IMR-90 (cell line): ENCODE data around the gene SSTR4. TPM values are rescaled to one million over a fixed set of nuclear protein-coding genes. Genes with fewer than 3 reads are reported as not detected.

Source experiments
- ATAC-seq: fragments of 200-7000 bp; cut with Tn5 transposase; 2 replicates; pipeline ENCODE4 v1.9.1; 2020; ENCODE audit warnings: low read depth, mild to moderate bottlenecking, moderate library complexity
- BruUV-seq: library from RNA; stranded (reverse); fragments of 400-500 nt; replicated peaks from 2 replicates; lab custom pipeline; 2021; lab: Mats Ljungman, UMichigan
- CTCF ChIA-PET: fragments of 300-600 bp; formaldehyde crosslinking; extraction: SDS; loops from one replicate; lab custom pipeline; 2021; ENCODE audit warnings: antibody characterized with exemption; lab: Yijun Ruan, JAX
- POLR2A ChIA-PET: fragments of 300-600 bp; sonication (Branson Sonifier 250); formaldehyde crosslinking; loops from one replicate; lab custom pipeline; 2022; ENCODE audit warnings: antibody characterized with exemption; ENCODE audit not compliant: unreplicated experiment; lab: Charles Lee
- DNase-seq: peaks from one replicate; pipeline ENCODE4 v3.0.0; 2013
- H2AFZ ChIP-seq: replicated peaks from 2 replicates; pipeline ENCODE3; 2013; ENCODE audit warnings: low read length, mild to moderate bottlenecking; ENCODE audit not compliant: poor library complexity
- H2AK5ac ChIP-seq: 2 replicates; pipeline ENCODE4 v1.6.1; 2013; ENCODE audit warnings: low read depth, low read length, inconsistent platforms
- H2AK9ac ChIP-seq: replicated peaks from 2 replicates; pipeline ENCODE3; 2013; ENCODE audit warnings: mild to moderate bottlenecking, low read depth, low read length, moderate library complexity; ENCODE audit not compliant: poor library complexity
- H2BK120ac ChIP-seq: 2 replicates; pipeline ENCODE4 v1.6.1; 2013; ENCODE audit warnings: low read depth, low read length, inconsistent platforms
- H2BK15ac ChIP-seq: 3 replicates; pipeline ENCODE4 v1.6.1; 2013; ENCODE audit warnings: low read depth, low read length, inconsistent platforms
- H2BK20ac ChIP-seq: 2 replicates; pipeline ENCODE4 v1.6.1; 2013; ENCODE audit warnings: low read depth, mild to moderate bottlenecking, inconsistent platforms, low read length, moderate library complexity
- H2BK5ac ChIP-seq: 2 replicates; pipeline ENCODE4 v1.6.1; 2013; ENCODE audit warnings: mild to moderate bottlenecking, low read depth, low read length, inconsistent platforms; ENCODE audit not compliant: poor library complexity, severe bottlenecking
- H3K14ac ChIP-seq: replicated peaks from 2 replicates; pipeline ENCODE4 v1.6.1; 2013; ENCODE audit warnings: low read depth, low read length, inconsistent platforms
- H3K18ac ChIP-seq: 2 replicates; pipeline ENCODE4 v1.6.1; 2013; ENCODE audit warnings: low read depth, low read length, control low read depth
- H3K23ac ChIP-seq: 2 replicates; pipeline ENCODE4 v1.6.1; 2013; ENCODE audit warnings: low read depth, low read length, inconsistent platforms
- H3K27ac ChIP-seq: 2 replicates; pipeline ENCODE4 v1.5.1; 2013; ENCODE audit warnings: mild to moderate bottlenecking, control low read depth, low read length; ENCODE audit not compliant: insufficient read depth
- H3K27me3 ChIP-seq: 2 replicates; pipeline ENCODE4 v1.6.1; 2013; ENCODE audit warnings: low read length; ENCODE audit not compliant: control insufficient read depth, insufficient read depth
- H3K36me3 ChIP-seq: 2 replicates; pipeline ENCODE4 v1.6.1; 2013; ENCODE audit warnings: low read length, mixed read lengths; ENCODE audit not compliant: control insufficient read depth, insufficient read depth
- H3K4ac ChIP-seq: 2 replicates; pipeline ENCODE4 v1.6.1; 2013; ENCODE audit warnings: low read depth, low read length, inconsistent platforms
- H3K4me1 ChIP-seq: 2 replicates; pipeline ENCODE4 v1.6.1; 2013; ENCODE audit warnings: low read length, mixed read lengths; ENCODE audit not compliant: control insufficient read depth, insufficient read depth
- H3K4me2 ChIP-seq: 2 replicates; pipeline ENCODE4 v1.6.1; 2013; ENCODE audit warnings: low read depth, mild to moderate bottlenecking, control low read depth, low read length, moderate library complexity
- H3K4me3 ChIP-seq: 2 replicates; pipeline ENCODE4 v1.5.1; 2013; ENCODE audit warnings: low read depth, mild to moderate bottlenecking, control low read depth, low read length, moderate library complexity; ENCODE audit not compliant: insufficient read depth
- H3K56ac ChIP-seq: 2 replicates; pipeline ENCODE4 v1.6.1; 2013; ENCODE audit warnings: low read length, inconsistent platforms; ENCODE audit not compliant: insufficient read depth; ENCODE audit errors: extremely low read depth
- H3K79me1 ChIP-seq, 2 experiments: 2 replicates each; pipeline ENCODE4 v1.6.1; 2013; ENCODE audit warnings: low read length in 2 of 2, inconsistent platforms in 1 of 2, low read depth in 1 of 2
- H3K9ac ChIP-seq: 2 replicates; pipeline ENCODE4 v1.6.1; 2013; ENCODE audit warnings: low read depth, low read length, control low read depth
- H3K9me1 ChIP-seq: 2 replicates; pipeline ENCODE4 v1.6.1; 2013; ENCODE audit warnings: low read length, inconsistent platforms; ENCODE audit not compliant: insufficient read depth
- H3K9me3 ChIP-seq: 2 replicates; pipeline ENCODE4 v1.6.1; 2013; ENCODE audit warnings: low read length; ENCODE audit not compliant: control insufficient read depth, insufficient read depth
- H4K20me1 ChIP-seq: 2 replicates; pipeline ENCODE4 v1.6.1; 2013; ENCODE audit warnings: low read length, inconsistent platforms; ENCODE audit not compliant: insufficient read depth
- H4K5ac ChIP-seq: 2 replicates; pipeline ENCODE4 v1.6.1; 2013; ENCODE audit warnings: mild to moderate bottlenecking, low read depth, low read length, control low read depth
- H4K8ac ChIP-seq, 2 experiments: 2 replicates each; pipeline ENCODE4 v1.6.1; 2013; ENCODE audit warnings: low read depth in 2 of 2, low read length in 2 of 2, control low read depth in 1 of 2, inconsistent platforms in 1 of 2
- H4K91ac ChIP-seq: 2 replicates; pipeline ENCODE4 v1.6.1; 2013; ENCODE audit warnings: low read depth, low read length, inconsistent platforms; ENCODE audit not compliant: insufficient read depth
- MAFK ChIP-seq: IDR thresholded peaks from 2 replicates; pipeline ENCODE4 v1.6.1; 2012; ENCODE audit warnings: low read depth, low read length, improper control_type of control experiment
- POLR2A ChIP-seq: IDR thresholded peaks from 2 replicates; pipeline ENCODE4 v1.6.1; 2012; ENCODE audit warnings: mild to moderate bottlenecking, low read depth, low read length
- USF2 ChIP-seq: fragments of 150-350 bp; IDR thresholded peaks from 2 replicates; pipeline ENCODE4 v1.6.1; 2017; ENCODE audit warnings: mild to moderate bottlenecking, antibody characterized with exemption, low read length, low read depth
- WGBS, 2 experiments: methylation state at CpG; one replicate each; pipeline versions ENCODE4 v1.1.5 to v1.1.7; 2013; ENCODE audit warnings: missing lambda C conversion rate in 2 of 2; ENCODE audit not compliant: insufficient read length in 1 of 2; ENCODE audit errors: extremely low coverage in 2 of 2; 5-methylcytosine and 5-hydroxymethylcytosine counted together
- dilution Hi-C: fragments of 300-500 bp; cut with HindIII; formaldehyde crosslinking; loops from one replicate; pipeline ENCODE4 v1.14.3; 2018; ENCODE audit warnings: low sequenced_read_pairs; ENCODE audit not compliant: unreplicated experiment
- in situ Hi-C: fragments of 300-500 bp; cut with MboI; formaldehyde crosslinking; loops from 3 replicates; pipeline ENCODE4 v1.14.3; 2019; ENCODE audit warnings: low sequenced_read_pairs, inconsistent platforms, mixed read lengths
- intact Hi-C: fragments of 100-400 bp; cut with micrococcal nuclease; formaldehyde crosslinking; loops from 2 replicates; pipeline ENCODE4 v1.10.0; 2022
- polyA plus RNA-seq, 3 experiments: library from polyadenylated mRNA; depleted of rRNA; stranded (reverse); fragments of >200 nt; gene quantifications; 2 replicates each; pipeline ENCODE4 v1.2.3, GENCODE V29; 2012; ENCODE audit warnings: low replicate concordance in 1 of 3
- total RNA-seq: library from RNA; depleted of rRNA; stranded (reverse); fragments of >200 nt; gene quantifications from 2 replicates; pipeline ENCODE4 v1.2.3, GENCODE V29; 2012

The SSTR4 gene
- total and polyA plus RNA-seq, 2 of the 4 experiments (the other 2 are of a cell fraction): not detected

GRCh38 chr20:22993823-22994222 is 41.3 kb upstream of the SSTR4 start:
- Histone ChIP-seq H3K27me3 (no peaks in the 10 kb centered on the region), H3K4me3 (no peak overlapping the region), H3K4me2 (no peak overlapping the region), H3K23ac (no peak overlapping the region), H3K9ac (no peak overlapping the region), H3K9me1 (no peaks in the 10 kb centered on the region), H3K9me3 (no peaks in the 10 kb centered on the region), H2BK15ac (no peak overlapping the region), H2BK120ac (no peak overlapping the region), H3K79me1 (no peaks in the 10 kb centered on the region), H4K5ac (no peak overlapping the region), H2AK5ac (no peak overlapping the region), H3K56ac (no peak overlapping the region), H3K36me3 (no peaks in the 10 kb centered on the region), H2AK9ac (no peak overlapping the region), H4K8ac (no peak overlapping the region), H4K91ac (no peak overlapping the region), H3K14ac (no peak overlapping the region), H3K4ac (no peak overlapping the region), H3K4me1 (no peaks in the 10 kb centered on the region), H3K18ac (no peak overlapping the region), H3K27ac (no peak overlapping the region), H2AFZ (no peak overlapping the region), H2BK20ac (no peak overlapping the region), H4K20me1 (no peaks in the 10 kb centered on the region), H2BK5ac (no peak overlapping the region)
- ChIA-PET CTCF (no interaction called here), POLR2A (no interaction called here)
- WGBS, 2 experiments: 50% methylated on average over 1 of the region's 2 CpGs; no CpG with 5 or more reads in 1 of the 2 experiments
- in situ Hi-C loops (no loop called here), intact Hi-C loops (no loop called here), dilution Hi-C loops (no loop called here)
- no TSS peak for BruUV-seq
- no peak for DNase-seq
- no peak for ATAC-seq
- no peak for TF ChIP-seq MAFK
- no peak for TF ChIP-seq USF2
- no peak for TF ChIP-seq POLR2A
